ENCODE results near the gene NOS1AP.
"Not testable (repeated sequence)": the region's sequence is repeated elsewhere in the genome, so short reads cannot be mapped to it uniquely, and the experiment has no call there.

NOS1AP gene

GRCh38 chr1:162351874-162352273, 282.4 kb downstream of the NOS1AP start:
- DNase-seq: not testable (repeated sequence)

DNA sequence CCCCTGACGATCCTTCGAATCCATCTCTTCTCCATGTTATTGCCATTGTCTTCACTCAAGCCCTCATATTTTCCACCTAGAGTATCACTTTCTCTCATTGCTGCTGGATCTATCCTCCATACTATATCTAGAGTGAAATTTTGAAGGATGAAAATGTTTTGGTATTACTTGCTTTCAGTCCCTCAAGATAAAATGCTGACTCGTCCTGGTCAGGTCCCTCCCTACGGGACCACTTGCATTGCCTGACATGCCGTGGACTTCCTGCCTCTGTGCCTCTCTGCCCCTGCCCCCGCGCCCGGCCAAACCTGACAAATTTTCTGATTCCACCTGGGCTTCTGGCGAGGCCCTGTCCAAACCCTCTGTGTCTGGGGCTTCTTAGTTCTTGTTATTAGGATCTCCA, 283.6 kb downstream of the NOS1AP start:
- no peak for DNase-seq

- no peak for DNase-seq
Observed at GRCh38 chr1:162353702-162354101, 284.2 kb downstream of the NOS1AP start.

- no peak for DNase-seq
Observed at GRCh38 chr1:162357681-162358266, 288.3 kb downstream of the NOS1AP start.

DNA sequence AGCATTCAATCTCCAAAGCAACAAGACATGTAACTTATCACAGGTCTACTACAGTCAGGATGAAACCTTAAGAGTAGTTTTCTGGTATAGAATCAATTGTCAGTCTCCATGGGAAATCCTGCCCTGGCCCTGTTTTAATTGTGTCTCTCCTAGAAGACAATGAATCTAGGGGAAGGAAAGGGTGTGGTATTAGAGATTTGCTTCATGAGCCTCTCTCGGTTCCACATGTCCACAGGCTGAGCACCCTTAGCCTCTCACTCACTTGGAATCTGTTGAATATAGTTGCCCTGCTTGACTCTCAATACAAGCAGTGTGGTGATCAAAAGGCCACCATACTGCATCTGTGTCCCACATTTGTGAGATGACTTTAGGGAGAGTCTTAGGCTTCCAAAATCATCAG, 289.4 kb downstream of the NOS1AP start:
- no peak for DNase-seq

DNA sequence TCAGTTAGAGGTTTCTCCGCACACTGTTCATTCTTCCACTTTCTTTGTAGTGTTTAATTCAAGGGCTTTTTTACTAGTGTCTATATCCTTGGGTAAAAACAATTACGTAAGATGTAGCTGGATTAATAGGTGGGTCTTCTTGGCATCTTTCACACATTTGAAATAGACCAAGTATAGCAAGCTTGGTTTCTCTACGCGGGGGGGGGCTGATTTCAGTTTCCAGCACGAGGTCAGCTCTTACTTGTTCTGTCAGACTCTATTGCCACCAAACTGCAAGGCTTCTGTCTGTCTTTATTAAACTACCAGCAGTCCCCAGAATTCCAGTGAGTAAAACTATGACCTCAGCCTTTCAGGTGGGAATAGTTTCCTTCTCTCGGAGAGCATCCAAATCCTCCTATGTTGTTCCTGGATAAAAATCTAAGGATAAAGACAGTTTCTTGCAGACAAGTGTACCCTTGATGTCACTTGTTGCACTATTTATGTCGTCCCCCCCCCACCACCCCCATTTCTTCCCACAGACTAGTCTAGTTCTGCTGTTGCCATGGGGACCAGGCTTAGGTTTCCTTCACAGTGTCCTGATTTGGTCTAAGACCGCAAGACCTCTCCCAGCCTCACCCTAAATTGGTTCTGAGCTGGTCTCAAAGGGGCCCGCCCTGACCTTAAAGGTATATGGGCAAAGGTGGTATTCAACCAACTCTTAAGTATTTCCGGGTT, 290.2 kb downstream of the NOS1AP start:
- no peak for DNase-seq

- DNase-seq: no peak
Observed at GRCh38 chr1:162360237-162360873, 290.9 kb downstream of the NOS1AP start.

GRCh38 chr1:162360874-162361260, 291.4 kb downstream of the NOS1AP start:
- DNase-seq: no peak

- no peak for DNase-seq
Observed at GRCh38 chr1:162361349-162361748, 291.9 kb downstream of the NOS1AP start.

DNA sequence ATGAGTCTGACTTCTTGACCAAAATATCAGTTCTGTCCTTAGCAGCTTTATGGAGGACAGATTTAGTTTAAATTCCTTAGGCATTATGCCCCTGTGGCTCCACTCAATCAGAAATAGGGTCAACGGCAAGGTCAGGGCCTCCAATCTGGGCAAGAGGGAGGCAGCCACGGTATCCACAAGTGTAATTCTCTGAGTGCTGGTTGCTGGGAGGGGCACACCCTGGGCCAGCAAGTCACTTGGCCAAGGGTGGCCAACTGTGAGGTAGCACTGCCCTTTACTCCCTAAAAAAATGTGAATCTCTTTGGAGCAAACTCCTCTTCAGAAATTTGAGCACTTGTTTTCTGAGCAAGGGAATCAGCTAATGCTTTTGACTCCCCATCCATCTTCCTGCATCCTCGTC, 294.3 kb downstream of the NOS1AP start:
- DNase-seq: no peak

DNA sequence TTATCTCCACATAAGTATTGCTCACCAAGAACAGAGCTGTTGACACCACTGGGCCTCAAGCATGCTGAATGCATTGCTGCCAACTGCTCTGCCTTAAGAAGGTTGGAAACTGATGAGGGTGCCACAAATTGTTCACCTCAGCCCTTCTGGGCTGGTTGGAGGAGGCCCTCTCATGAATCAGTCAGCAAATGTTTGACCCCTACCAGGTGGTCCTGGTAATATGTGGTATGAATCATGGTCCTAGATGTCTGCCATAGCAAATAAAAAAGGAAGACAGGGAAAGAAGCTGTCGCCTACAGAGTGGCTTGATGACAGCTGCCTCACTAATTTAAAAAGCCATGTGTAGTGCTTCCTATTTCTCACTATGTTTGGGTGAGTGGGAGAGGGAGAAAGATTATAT, 295.0 kb downstream of the NOS1AP start:
- DNase-seq: no peak

DNA sequence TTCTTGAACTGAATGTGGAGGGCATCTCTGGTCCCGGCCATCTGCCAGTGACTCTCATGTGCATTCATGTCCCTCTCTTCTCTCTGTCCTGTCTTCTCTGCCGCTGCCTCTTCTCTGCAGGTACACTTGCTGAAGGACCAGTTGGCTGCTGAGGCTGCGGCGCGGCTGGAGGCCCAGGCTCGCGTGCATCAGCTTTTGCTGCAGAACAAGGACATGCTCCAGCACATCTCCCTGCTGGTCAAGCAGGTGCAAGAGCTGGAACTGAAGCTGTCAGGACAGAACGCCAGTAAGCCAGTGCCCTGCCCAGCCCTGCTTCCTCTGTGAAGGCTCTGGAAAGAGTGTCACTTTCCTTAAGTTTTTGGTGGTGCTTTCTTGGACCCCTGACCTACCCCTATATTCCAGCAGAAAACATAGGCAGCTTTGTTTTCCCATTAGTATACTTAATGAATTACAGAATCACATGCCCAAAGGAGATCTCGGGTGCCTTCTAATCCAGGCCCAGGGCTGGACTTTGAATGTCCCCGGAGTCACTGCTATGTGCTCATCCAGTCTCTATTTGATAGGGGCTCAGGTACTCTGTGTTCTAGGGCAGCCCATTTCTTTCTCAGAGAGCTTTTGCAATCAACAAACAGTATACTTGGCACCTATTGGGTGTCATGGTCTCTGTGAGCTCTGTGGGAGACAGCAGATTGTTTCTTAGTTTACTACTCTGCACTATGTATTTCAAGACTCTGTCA, 296.0 kb downstream of the NOS1AP start:
- DNase-seq: no peak

DNA sequence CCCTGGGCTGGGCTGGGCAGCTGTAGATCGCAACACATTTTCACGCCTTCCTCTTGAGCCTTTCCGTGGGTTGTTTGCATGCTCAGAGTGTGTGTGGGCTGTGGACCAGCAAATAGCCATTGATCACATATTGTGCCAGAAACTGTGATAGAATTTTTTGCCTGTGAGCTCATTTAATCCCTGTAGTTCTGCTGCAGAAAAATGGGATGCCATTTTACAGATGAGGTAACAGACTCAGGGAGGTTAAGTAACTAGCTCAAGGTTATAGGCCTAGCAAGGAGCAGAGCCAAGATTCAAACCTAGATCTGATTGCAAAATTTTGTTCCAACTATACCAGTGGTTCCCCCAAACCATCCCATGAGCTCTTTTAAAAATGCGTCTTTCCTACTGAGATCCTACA, 296.7 kb downstream of the NOS1AP start:
- no peak for DNase-seq

DNA sequence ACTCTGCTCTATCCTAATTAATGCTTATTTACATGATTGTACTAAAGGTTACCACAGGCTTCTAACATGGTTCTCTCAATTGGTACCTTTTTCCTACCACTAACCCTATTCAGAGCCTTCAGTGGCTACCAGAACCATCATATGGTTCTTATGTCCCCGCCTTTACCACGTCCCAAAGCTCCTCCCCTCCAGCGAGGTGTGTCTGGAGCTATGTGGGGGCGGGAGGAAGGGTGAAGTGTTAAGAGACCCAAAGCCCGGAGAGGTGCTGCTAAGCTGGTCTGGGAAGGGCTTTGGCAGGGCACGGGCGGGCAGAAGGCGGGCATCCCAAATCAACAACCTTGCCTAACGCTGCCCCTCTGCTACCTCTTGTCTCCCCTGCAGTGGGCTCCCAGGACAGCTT, 297.2 kb downstream of the NOS1AP start:
- no peak for DNase-seq

DNA sequence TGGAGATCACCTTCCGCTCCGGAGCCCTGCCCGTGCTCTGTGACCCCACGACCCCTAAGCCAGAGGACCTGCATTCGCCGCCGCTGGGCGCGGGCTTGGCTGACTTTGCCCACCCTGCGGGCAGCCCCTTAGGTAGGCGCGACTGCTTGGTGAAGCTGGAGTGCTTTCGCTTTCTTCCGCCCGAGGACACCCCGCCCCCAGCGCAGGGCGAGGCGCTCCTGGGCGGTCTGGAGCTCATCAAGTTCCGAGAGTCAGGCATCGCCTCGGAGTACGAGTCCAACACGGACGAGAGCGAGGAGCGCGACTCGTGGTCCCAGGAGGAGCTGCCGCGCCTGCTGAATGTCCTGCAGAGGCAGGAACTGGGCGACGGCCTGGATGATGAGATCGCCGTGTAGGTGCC, 297.6 kb downstream of the NOS1AP start:
- no peak for DNase-seq

GRCh38 chr1:162367772-162368171, 298.3 kb downstream of the NOS1AP start:
- DNase-seq: no peak

DNA sequence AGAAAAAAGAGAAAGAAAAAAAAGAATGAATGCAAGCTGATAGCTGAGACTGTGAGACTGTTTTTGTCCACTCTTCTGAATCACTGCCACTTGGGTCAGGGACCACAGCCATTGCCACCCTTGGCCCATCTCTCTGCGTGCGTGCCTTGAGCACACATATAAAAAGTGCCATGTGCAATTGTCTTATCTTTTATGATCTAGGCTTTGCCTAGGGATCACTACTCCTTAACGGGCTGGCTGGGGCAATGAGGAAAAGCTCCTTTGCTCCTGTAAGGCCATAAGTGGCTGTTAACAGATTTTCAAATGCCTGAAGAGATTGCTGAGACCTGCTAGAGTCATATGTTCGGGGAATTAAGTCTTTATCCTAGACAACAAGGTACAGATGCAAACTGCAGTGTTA, 299.0 kb downstream of the NOS1AP start:
- no peak for DNase-seq

GRCh38 chr1:162369571-162369970, 300.1 kb downstream of the NOS1AP start:
- no peak for DNase-seq

GRCh38 chr1:162370161-162370560, 300.7 kb downstream of the NOS1AP start:
- DNase-seq: no peak

- DNase-seq: no peak
Observed at GRCh38 chr1:162370721-162371120, 301.2 kb downstream of the NOS1AP start.

DNA sequence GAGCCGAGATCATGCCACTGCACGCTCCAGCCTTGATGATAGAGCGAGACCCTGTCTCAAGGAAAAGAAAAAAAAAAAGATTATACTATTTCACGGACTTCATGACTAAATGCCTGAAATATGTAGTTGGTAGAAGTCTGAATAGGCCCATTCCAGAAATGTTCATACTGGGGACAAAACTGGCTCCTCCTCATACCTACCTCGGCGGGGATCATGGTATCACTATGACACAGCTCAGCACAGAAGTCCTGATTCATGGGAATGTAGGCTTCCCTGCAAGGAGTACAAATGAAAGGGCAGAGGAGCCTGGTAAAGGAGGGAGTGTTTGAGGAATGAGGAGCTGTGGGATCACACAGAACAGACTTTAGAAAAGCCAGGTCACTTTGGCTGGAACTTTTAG, 302.1 kb downstream of the NOS1AP start:
- DNase-seq: no peak

DNA sequence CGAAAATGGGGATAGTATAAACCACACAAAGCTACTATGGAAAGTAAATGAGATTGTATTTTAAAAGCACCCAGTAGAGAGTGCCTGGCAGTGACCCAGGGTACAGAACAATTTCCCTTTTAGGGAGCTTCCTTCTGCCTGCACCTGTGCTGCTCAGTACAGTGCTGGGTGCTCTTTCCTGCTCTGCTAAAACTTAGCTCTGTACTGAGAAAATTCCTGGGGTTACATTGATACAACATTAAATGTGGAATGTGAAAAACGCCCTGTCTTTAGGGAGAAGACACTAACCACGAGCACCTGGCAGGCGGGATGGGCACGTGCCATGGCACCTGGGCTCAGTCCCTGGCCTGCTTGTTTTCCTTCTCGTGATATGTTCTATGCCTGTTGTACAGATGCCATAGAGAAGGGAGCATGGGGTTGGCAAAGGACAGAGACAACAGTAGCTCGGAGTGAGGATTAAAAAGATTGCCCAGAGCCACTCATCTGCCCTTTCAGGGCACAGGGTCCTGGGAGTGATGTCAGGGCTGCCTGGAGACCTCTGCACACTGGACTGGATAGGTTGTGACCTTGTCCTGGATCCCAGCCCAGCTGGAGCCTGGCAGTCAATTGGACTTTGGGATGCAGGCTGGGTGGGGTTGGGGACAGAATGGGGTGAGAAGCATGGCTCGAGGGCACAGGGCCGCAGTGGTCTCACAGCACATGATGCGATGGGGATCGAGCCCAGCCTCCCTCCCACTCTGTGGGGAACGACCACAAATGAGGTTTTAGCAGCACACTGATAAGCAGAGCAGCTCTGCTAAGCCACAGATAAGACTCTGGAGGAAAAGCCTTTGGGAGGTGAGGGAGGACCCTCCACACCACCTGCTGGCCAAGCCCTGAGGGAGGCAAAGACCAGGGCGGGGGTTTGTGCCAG, 302.9 kb downstream of the NOS1AP start:
- no peak for DNase-seq

DNA sequence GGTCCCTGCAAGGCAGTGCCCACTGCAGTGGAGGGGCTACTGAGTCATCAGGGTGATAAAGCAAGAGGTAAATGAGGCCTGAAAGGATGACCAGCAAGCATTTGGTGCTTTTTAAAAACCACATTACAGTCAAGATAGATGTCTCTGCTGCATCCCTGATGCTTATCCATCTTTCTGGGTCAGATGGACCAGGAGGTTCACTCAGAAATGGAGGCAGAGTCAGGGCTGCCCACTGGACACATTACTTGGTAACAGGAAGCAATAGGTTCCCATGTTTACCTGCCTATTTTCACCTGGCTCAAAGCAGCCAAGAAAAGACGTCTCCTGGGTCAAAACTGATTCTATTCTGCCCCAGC, 303.6 kb downstream of the NOS1AP start:
- no peak for DNase-seq

All from stimulated activated naive CD4-positive, alpha-beta T cell treated with Interleukin-2 at 50 U/mL for 16 hours (primary cell).